HepG2 (cell line): ENCODE data around the gene PHKA2. TPM values are rescaled to one million over a fixed set of nuclear protein-coding genes. Genes with fewer than 3 reads are reported as not detected.

Experiments
- ARNTL ChIP-seq: sonication (generic); formaldehyde crosslinking; IDR thresholded peaks from 2 replicates; pipeline ENCODE4 v1.4.0; 2020; ENCODE audit warnings: mild to moderate bottlenecking, missing genetic modification reagents
- KDM2A ChIP-seq: sonication (generic); formaldehyde crosslinking; IDR thresholded peaks from 2 replicates; pipeline ENCODE4 v1.4.0; 2020; ENCODE audit warnings: low read depth, missing genetic modification reagents, borderline replicate concordance
- NFIB ChIP-seq: sonication (generic); formaldehyde crosslinking; IDR thresholded peaks from 2 replicates; pipeline ENCODE4 v1.9.0; 2021; ENCODE audit warnings: missing genetic modification reagents, mild to moderate bottlenecking, borderline replicate concordance
- NR2F6 ChIP-seq, 2 experiments: IDR thresholded peaks; 2 replicates each; pipeline ENCODE4 v1.6.1; 2016; ENCODE audit warnings: antibody characterized with exemption in 1 of 2, mild to moderate bottlenecking in 1 of 2
- POGK ChIP-seq: sonication (generic); formaldehyde crosslinking; conservative IDR thresholded peaks from 2 replicates; pipeline ENCODE4 v1.8.0; 2022; ENCODE audit warnings: mild to moderate bottlenecking, moderate library complexity, missing genetic modification reagents
- ZFX ChIP-seq: sonication (generic); formaldehyde crosslinking; IDR thresholded peaks from 2 replicates; pipeline ENCODE4 v1.4.0; 2020; ENCODE audit warnings: mild to moderate bottlenecking, low read depth, missing genetic modification reagents, moderate library complexity
- ZNF10 ChIP-seq: sonication (generic); formaldehyde crosslinking; IDR thresholded peaks from 2 replicates; pipeline ENCODE4 v1.4.0; 2020; ENCODE audit warnings: mild to moderate bottlenecking, low read depth, missing genetic modification reagents, borderline replicate concordance
- ZNF263 ChIP-seq: sonication (generic); formaldehyde crosslinking; IDR thresholded peaks from 2 replicates; pipeline ENCODE4 v1.4.0; 2020; ENCODE audit warnings: missing genetic modification reagents
- ZNF614 ChIP-seq: IDR thresholded peaks from 2 replicates; pipeline ENCODE4 v1.6.1; 2018; ENCODE audit warnings: missing biosample characterization, missing genetic modification reagents, inconsistent platforms, borderline replicate concordance
- ZNF710 ChIP-seq: sonication (generic); formaldehyde crosslinking; IDR thresholded peaks from 2 replicates; pipeline ENCODE4 v1.5.0; 2020; ENCODE audit warnings: mild to moderate bottlenecking, missing genetic modification reagents, borderline replicate concordance
- polyA plus RNA-seq, 8 experiments: library from polyadenylated mRNA; depleted of rRNA in 3 of 8; stranded (reverse) in 7 of 8; unstranded in 1 of 8; fragments of >200 nt; fragmentation: Illumina TruSeq in 4 of 8; extraction: Trizol in 4 of 8; gene quantifications; 2 replicates each; pipeline versions ENCODE4 v1.2.1 to v1.2.3, GENCODE V29; 2011 to 2016; ENCODE audit warnings: low read depth in 4 of 8, missing spikeins in 1 of 8, mixed read lengths in 1 of 8; ENCODE audit not compliant: insufficient read depth in 1 of 8
- total RNA-seq, 5 experiments: library from RNA; depleted of rRNA; stranded (reverse); fragments of >200 nt; fragmentation: Illumina TruSeq; extraction: Trizol; gene quantifications; 2 replicates each; pipeline ENCODE4 v1.2.3, GENCODE V29; 2016; ENCODE audit warnings: low read depth in 1 of 5
- TF ChIP-seq, protein P1 (sequence below): sonication (generic); formaldehyde crosslinking; IDR thresholded peaks from 2 replicates; pipeline ENCODE4 v1.8.0; 2022; ENCODE audit warnings: low read depth, missing genetic modification reagents
- TF ChIP-seq, protein P2 (sequence below): sonication (generic); formaldehyde crosslinking; IDR thresholded peaks from 2 replicates; pipeline ENCODE4 v1.5.1; 2020; ENCODE audit warnings: missing genetic modification reagents, mild to moderate bottlenecking, borderline replicate concordance
- TF ChIP-seq, protein P3 (sequence below): sonication (generic); formaldehyde crosslinking; IDR thresholded peaks from 2 replicates; pipeline ENCODE4 v1.5.0; 2020; ENCODE audit warnings: mild to moderate bottlenecking, missing genetic modification reagents, moderate library complexity
- TF ChIP-seq, protein P4 (sequence below): sonication (generic); formaldehyde crosslinking; IDR thresholded peaks from 2 replicates; pipeline ENCODE4 v1.5.0; 2020; ENCODE audit warnings: mild to moderate bottlenecking, low read depth, missing genetic modification reagents, borderline replicate concordance

PHKA2 gene
- total and polyA plus RNA-seq, 2 of the 13 experiments (the other 11 are each of a cell fraction or from before 2014, with no cell fraction given), result 20.5 to 273 TPM

- TF ChIP-seq POGK (CRISPR knock-in tag) (0 out of 2 replicates have a peak, but pooled peaks have one; percentile 20), NFIB (CRISPR knock-in tag) (no peak), ZNF10 (CRISPR knock-in tag) (no peak), ZFX (CRISPR knock-in tag) (peak; percentile 19; the same call in 1 of the 2 replicates), ZNF263 (CRISPR knock-in tag) (0 out of 2 replicates have a peak, but pooled peaks have one; percentile 40), KDM2A (CRISPR knock-in tag) (peak; percentile 71; the same call in 1 of the 2 replicates), ARNTL (CRISPR knock-in tag) (no peak), ZNF614 (CRISPR knock-in tag) (peak; percentile 58; the same call in 1 of the 2 replicates), NR2F6 (IDR thresholded peaks at IDR 0.05) (0 out of 2 replicates have a peak, but pooled peaks have one; percentile 24), NR2F6 (CRISPR knock-in tag; IDR thresholded peaks at IDR 0.05) (0 out of 2 replicates have a peak, but pooled peaks have one; percentile 11), ZNF710 (CRISPR knock-in tag) (no peak)
- TF ChIP-seq, protein P1, sequence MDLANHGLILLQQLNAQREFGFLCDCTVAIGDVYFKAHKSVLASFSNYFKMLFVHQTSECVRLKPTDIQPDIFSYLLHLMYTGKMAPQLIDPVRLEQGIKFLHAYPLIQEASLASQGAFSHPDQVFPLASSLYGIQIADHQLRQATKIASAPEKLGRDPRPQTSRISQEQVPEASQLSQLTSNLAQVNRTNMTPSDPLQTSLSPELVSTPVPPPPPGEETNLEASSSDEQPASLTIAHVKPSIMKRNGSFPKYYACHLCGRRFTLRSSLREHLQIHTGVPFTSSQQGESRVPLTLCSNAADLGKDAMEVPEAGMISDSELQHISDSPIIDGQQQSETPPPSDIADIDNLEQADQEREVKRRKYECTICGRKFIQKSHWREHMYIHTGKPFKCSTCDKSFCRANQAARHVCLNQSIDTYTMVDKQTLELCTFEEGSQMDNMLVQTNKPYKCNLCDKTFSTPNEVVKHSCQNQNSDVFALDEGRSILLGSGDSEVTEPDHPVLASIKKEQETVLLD (CRISPR knock-in tag), result 0 out of 2 replicates have a peak, but pooled peaks have one; percentile 4
- TF ChIP-seq, protein P2, sequence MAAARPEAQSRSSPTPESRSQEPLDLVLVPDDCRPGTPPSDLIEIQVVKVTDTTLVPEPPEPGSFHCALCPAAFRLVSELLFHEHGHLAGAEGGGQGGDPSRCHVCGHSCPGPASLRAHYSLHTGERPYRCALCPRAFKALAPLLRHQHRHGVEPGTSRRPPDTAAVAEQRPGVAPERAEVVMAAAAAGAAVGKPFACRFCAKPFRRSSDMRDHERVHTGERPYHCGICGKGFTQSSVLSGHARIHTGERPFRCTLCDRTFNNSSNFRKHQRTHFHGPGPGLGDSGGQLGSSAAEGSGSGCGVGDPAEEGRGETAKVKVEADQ (CRISPR knock-in tag), result 0 out of 2 replicates have a peak, but pooled peaks have one; percentile 59
- TF ChIP-seq, protein P3, sequence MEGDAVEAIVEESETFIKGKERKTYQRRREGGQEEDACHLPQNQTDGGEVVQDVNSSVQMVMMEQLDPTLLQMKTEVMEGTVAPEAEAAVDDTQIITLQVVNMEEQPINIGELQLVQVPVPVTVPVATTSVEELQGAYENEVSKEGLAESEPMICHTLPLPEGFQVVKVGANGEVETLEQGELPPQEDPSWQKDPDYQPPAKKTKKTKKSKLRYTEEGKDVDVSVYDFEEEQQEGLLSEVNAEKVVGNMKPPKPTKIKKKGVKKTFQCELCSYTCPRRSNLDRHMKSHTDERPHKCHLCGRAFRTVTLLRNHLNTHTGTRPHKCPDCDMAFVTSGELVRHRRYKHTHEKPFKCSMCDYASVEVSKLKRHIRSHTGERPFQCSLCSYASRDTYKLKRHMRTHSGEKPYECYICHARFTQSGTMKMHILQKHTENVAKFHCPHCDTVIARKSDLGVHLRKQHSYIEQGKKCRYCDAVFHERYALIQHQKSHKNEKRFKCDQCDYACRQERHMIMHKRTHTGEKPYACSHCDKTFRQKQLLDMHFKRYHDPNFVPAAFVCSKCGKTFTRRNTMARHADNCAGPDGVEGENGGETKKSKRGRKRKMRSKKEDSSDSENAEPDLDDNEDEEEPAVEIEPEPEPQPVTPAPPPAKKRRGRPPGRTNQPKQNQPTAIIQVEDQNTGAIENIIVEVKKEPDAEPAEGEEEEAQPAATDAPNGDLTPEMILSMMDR, result peak; percentile 62
- TF ChIP-seq, protein P4, sequence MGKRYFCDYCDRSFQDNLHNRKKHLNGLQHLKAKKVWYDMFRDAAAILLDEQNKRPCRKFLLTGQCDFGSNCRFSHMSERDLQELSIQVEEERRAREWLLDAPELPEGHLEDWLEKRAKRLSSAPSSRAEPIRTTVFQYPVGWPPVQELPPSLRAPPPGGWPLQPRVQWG (CRISPR knock-in tag), result no peak
These were observed 97.4 kb downstream of the PHKA2 start (continued) for GRCh38 chrX:18886344-18887161.
